Measurements from ENCODE around the gene EIF2AK2. TPM values are rescaled to one million over a fixed set of nuclear protein-coding genes. Genes with fewer than 3 reads are reported as not detected.

EIF2AK2 gene
- total RNA-seq, 4 donors from 2014 or later, result 28.6 to 41.7 (median 31.0) TPM

GRCh38 chr2:37068686-37069085 is 88.1 kb downstream of the EIF2AK2 start:
- DNase-seq, result no peak
- Histone ChIP-seq H3K27me3 (no peaks in the 10 kb centered on the region), H3K4me3 (replicated peaks in 1 of 3) (no peak overlapping the region), H3K4me1 (no peaks in the 10 kb centered on the region), H3K36me3 (peaks cover 33 to 43% of the 10 kb centered on the region in 2 donors), H3K9me3 (no peaks in the 10 kb centered on the region), H3K27ac (no peak overlapping the region)
- TF ChIP-seq, protein P1, sequence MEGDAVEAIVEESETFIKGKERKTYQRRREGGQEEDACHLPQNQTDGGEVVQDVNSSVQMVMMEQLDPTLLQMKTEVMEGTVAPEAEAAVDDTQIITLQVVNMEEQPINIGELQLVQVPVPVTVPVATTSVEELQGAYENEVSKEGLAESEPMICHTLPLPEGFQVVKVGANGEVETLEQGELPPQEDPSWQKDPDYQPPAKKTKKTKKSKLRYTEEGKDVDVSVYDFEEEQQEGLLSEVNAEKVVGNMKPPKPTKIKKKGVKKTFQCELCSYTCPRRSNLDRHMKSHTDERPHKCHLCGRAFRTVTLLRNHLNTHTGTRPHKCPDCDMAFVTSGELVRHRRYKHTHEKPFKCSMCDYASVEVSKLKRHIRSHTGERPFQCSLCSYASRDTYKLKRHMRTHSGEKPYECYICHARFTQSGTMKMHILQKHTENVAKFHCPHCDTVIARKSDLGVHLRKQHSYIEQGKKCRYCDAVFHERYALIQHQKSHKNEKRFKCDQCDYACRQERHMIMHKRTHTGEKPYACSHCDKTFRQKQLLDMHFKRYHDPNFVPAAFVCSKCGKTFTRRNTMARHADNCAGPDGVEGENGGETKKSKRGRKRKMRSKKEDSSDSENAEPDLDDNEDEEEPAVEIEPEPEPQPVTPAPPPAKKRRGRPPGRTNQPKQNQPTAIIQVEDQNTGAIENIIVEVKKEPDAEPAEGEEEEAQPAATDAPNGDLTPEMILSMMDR (IDR thresholded peaks at IDR 0.05), result no peak
- TF ChIP-seq POLR2A (IDR thresholded peaks at IDR 0.05), result no peak
- 83 to 85% methylated on average over 6 of the region's 6 CpGs for WGBS, 2 donors
- intact Hi-C loops (cut with DNase I), result no loop called here

DNA sequence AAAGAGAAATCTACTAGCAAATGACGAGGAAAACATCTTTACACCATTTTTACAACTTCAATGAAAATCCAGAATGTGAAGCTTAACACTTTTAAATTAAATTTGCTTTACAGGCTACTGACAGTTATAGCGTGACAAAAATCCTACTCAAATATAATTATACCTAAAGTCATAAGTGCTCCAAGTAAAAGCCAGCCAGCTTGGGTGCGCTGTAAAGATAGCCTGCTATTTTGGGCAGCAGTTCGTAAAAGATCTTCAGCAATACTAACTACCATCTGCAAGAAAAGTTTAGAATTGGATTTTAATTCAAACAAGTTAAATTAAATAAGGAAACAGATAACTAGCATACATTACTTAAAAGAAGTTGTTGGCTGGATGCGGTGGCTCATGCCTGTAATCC is 95.0 kb downstream of the EIF2AK2 start:
- WGBS, 2 donors, result 97 to 98% methylated on average over 5 of the region's 5 CpGs
- H3K4me3 ChIP-seq (replicated peaks in 1 of 3), result no peak overlapping the region
- no peak overlapping the region for H3K27ac ChIP-seq
- no peaks in the 10 kb centered on the region for H3K27me3 ChIP-seq
- intact Hi-C loops (cut with DNase I), result no loop called here
- peaks cover 39 to 51% of the 10 kb centered on the region in 2 donors for H3K36me3 ChIP-seq
- H3K9me3 ChIP-seq, result no peaks in the 10 kb centered on the region
- TF ChIP-seq, protein P1 (IDR thresholded peaks at IDR 0.05), result no peak
- no peak for TF ChIP-seq POLR2A (IDR thresholded peaks at IDR 0.05)
- H3K4me1 ChIP-seq, result no peaks in the 10 kb centered on the region
- no peak for DNase-seq

GRCh38 chr2:37061013-37061711 is 95.6 kb downstream of the EIF2AK2 start:
- H3K4me1 ChIP-seq, result no peaks in the 10 kb centered on the region
- DNase-seq, result no peak
- no peaks in the 10 kb centered on the region for H3K27me3 ChIP-seq
- peaks cover 39 to 57% of the 10 kb centered on the region in 2 donors for H3K36me3 ChIP-seq
- intact Hi-C loops (cut with DNase I), result no loop called here
- no peak overlapping the region for H3K4me3 ChIP-seq (replicated peaks in 1 of 3)
- TF ChIP-seq POLR2A (IDR thresholded peaks at IDR 0.05), result no peak
- TF ChIP-seq, protein P1 (IDR thresholded peaks at IDR 0.05), result no peak
- H3K9me3 ChIP-seq, result no peaks in the 10 kb centered on the region
- no peak overlapping the region for H3K27ac ChIP-seq

DNA sequence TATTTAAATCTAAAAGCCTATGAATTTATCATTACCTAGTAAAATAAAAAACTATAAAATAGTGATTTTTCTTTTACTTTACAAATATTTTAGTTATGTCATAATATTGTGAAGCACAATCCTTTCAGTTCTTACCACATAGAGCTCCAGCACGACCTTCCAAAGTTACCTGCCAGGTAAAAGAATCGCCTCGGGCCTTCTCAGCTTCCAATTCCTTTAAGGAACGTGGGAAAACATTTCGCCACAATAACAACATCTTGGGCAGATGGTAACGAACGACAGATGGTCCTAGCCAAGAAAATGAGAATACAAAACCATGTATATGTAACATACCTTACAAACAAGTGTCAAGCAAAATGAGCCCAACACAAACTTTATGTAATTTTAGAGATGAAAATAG is 96.3 kb downstream of the EIF2AK2 start:
- TF ChIP-seq POLR2A (IDR thresholded peaks at IDR 0.05), result no peak
- TF ChIP-seq, protein P1 (IDR thresholded peaks at IDR 0.05), result no peak
- no peaks in the 10 kb centered on the region for H3K9me3 ChIP-seq
- peaks cover 35 to 60% of the 10 kb centered on the region in 2 donors for H3K36me3 ChIP-seq
- no peaks in the 10 kb centered on the region for H3K4me1 ChIP-seq
- H3K27ac ChIP-seq, result no peak overlapping the region
- no peak for DNase-seq
- H3K4me3 ChIP-seq (replicated peaks in 1 of 3), result no peak overlapping the region
- 92 to 96% methylated on average over 7 of the region's 7 CpGs for WGBS, 2 donors
- no peaks in the 10 kb centered on the region for H3K27me3 ChIP-seq
- intact Hi-C loops (cut with DNase I), result no loop called here

DNA sequence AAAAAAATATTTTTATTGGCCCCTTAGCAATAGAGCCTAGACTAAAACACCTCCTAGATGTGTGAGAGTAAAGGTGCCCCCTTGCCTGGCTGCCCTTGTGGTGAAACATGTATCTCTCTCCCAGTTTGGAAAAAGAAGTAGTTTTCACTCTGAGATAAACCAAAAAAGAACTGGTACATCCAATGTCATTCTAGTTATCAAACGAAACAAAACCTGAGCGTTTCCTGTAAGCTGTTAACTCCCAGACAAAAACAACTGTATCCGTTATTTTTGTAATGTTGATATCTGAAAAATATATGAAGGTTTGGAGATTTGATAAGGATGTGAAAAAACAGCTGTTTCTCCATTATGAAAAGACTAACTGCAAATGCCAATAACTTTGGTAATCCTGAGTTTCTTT is 96.9 kb downstream of the EIF2AK2 start:
- H3K27me3 ChIP-seq, result no peaks in the 10 kb centered on the region
- no peak overlapping the region for H3K4me3 ChIP-seq (replicated peaks in 1 of 3)
- H3K27ac ChIP-seq, result no peak overlapping the region
- peaks cover 36 to 54% of the 10 kb centered on the region in 2 donors for H3K36me3 ChIP-seq
- no peaks in the 10 kb centered on the region for H3K9me3 ChIP-seq
- DNase-seq, result no peak
- H3K4me1 ChIP-seq, result no peaks in the 10 kb centered on the region
- whole genome bisulfite sequencing, 2 donors, result 90 to 94% methylated on average over 3 of the region's 3 CpGs
- TF ChIP-seq, protein P1 (IDR thresholded peaks at IDR 0.05), result no peak
- TF ChIP-seq POLR2A (IDR thresholded peaks at IDR 0.05), result no peak
- intact Hi-C loops (cut with DNase I), result no loop called here
